GM23248 (cell line): ENCODE measurements around the gene KRTAP17-1.

Experiments used
- EZH2 ChIP-seq: fragments of 200-600 bp; sonication (generic); IDR thresholded peaks from 2 replicates; pipeline ENCODE4 v1.6.1; 2018; ENCODE audit warnings: antibody characterized with exemption, mild to moderate bottlenecking; ENCODE audit not compliant: insufficient read depth, poor library complexity, severe bottlenecking
- EZH2phosphoT487 ChIP-seq: fragments of 200-600 bp; sonication (generic); IDR thresholded peaks from 2 replicates; pipeline ENCODE4 v1.6.1; 2018; ENCODE audit warnings: antibody characterized with exemption, moderate library complexity, mild to moderate bottlenecking, low read depth; ENCODE audit not compliant: insufficient read depth

- TF ChIP-seq EZH2, result no peak
- TF ChIP-seq EZH2phosphoT487, result no peak
Measured at GRCh38 chr17:41340934-41341861, 25.7 kb upstream of the KRTAP17-1 start.
